ENCODE results near the gene RPS6KL1. TPM values are rescaled to one million over a fixed set of nuclear protein-coding genes. Genes with fewer than 3 reads are reported as not detected.
A peak's percentile ranks its signal among the peaks of the same experiment; 100 is the strongest.

RPS6KL1 gene
- total RNA-seq, 1 experiment from 2014 or later = 1.3 TPM

DNA sequence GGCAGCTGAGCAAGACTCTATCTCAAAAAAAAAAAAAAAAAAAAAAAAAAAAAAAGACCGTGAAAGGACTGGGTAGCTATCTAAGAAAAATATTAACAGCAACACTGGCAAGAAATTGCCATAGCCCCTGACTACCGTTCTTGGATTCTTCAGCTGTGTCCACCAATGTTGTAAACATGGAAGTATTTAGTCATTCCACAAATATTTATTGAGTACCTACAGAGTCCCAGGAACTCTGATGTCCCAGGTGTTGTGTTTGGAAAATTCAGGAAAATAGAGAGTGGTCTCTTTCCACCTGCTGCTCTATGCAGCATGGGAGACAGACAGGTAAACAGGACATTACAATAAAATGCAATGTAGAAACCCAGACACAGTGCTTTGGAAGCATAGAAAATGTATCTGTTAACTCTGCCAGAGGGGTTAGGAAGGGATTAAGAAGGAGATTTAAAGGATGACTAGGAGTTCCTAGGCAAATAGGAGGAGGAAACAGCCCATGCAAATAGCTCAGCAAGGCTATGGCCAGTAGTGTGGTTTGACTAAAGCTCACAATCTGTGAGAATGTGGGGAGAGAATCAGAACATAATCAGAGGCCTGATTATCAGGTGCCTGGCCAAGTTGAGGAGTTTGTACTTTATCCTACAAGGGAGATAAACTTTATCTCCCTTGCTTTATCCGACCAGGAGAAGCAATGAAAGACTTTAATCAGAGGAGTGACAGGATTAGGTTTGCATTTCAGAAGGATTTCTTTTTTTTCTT is 43.5 kb downstream of the RPS6KL1 start:
- in situ Hi-C loops (cut with HindIII; ENCODE audit: low pct_unique_long_range_greater_than_20kb, low sequenced_read_pairs) = no loop called here

GRCh38 chr14:74875941-74876913 is 46.8 kb downstream of the RPS6KL1 start, which contains the start of gene PROX2:
TSS of gene PROX2 (minus strand) at chr14:74876145. CDS start at chr14:74863834, 12,311 bp downstream.
- DNase-seq (ENCODE audit: low read depth, low spot score) = no peak
- in situ Hi-C loops (cut with HindIII; ENCODE audit: low pct_unique_long_range_greater_than_20kb, low sequenced_read_pairs) = no loop called here

More for the DNA sequence above, 43.5 kb downstream of the RPS6KL1 start:
- no peak for DNase-seq (ENCODE audit: low read depth, low spot score)

DNA sequence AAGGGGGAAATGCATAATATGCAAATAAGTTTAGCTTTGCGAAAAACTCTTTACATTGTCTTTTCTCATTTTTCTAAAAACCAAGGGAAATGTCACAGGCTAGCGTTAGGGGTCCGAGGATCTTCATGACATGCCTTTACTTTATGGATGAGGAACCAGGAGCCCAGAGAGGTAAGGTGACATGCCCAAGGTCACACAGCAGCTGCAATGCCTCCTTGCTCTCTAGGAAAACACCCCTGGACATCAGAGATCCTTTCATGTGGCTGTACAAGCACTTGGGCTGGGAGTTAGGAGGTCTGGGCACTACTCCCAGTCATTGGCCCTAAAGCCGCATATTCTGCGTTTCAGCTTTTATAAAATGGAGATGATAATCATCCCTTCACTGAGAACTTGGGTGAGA is 47.9 kb downstream of the RPS6KL1 start:
- no peak for DNase-seq (ENCODE audit: low read depth, low spot score)
- in situ Hi-C loops (cut with HindIII; ENCODE audit: low pct_unique_long_range_greater_than_20kb, low sequenced_read_pairs) = no loop called here

GRCh38 chr14:74871819-74872218 is 51.2 kb downstream of the RPS6KL1 start:
- in situ Hi-C loops (cut with HindIII; ENCODE audit: low pct_unique_long_range_greater_than_20kb, low sequenced_read_pairs) = no loop called here
- DNase-seq (ENCODE audit: low read depth, low spot score) = no peak

DNA sequence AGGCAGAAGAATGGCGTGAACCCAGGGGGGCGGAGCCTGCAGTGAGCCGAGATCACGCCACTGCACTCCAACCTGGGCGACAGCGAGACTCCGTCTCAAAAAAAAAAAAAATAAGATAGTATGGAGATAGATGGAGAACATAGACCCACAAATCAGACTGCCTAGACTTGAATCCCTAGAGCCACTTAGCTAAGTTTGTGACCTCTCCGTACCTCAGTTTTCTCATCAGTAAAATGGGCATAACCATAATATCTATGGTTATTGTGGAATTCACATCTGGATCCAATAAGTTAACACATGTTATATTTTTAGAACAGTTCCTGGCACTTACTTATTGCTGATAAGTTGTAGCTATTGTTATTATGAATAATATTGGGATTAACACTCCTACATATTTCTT is 54.3 kb downstream of the RPS6KL1 start:
- in situ Hi-C loops (cut with HindIII; ENCODE audit: low pct_unique_long_range_greater_than_20kb, low sequenced_read_pairs) = no loop called here
- DNase-seq (ENCODE audit: low read depth, low spot score) = no peak

GRCh38 chr14:74867673-74868072 is 55.4 kb downstream of the RPS6KL1 start:
- in situ Hi-C loops (cut with HindIII; ENCODE audit: low pct_unique_long_range_greater_than_20kb, low sequenced_read_pairs) = no loop called here
- peak; percentile 35 for DNase-seq (ENCODE audit: low read depth, low spot score)

- in situ Hi-C loops (cut with HindIII; ENCODE audit: low pct_unique_long_range_greater_than_20kb, low sequenced_read_pairs) = no loop called here
- DNase-seq (ENCODE audit: low read depth, low spot score) = no peak
Measured at GRCh38 chr14:74866708-74867389, 56.2 kb downstream of the RPS6KL1 start.

DNA sequence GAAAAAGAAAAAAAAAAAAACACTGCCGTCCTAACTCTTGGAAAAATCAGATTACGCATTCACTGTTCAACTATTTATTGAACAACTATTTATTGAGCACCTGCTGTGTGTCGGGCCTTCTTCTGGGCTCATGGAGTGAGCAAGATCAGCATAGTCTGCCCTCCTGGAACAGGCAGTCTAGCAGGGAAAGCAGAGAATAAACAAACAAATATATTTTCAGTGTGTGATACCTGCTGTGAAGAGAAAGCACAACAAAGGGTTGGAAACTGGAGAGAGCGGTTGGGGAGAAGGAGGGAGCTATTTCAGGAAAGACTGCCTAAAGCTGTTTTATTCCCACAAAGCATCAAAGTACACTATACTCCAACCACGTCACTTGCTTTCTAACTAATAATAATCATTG is 57.9 kb downstream of the RPS6KL1 start:
- no peak for DNase-seq (ENCODE audit: low read depth, low spot score)
- in situ Hi-C loops (cut with HindIII; ENCODE audit: low pct_unique_long_range_greater_than_20kb, low sequenced_read_pairs) = no loop called here

- in situ Hi-C loops (cut with HindIII; ENCODE audit: low pct_unique_long_range_greater_than_20kb, low sequenced_read_pairs) = no loop called here
Measured at GRCh38 chr14:74864198-74864597, 58.9 kb downstream of the RPS6KL1 start.

GRCh38 chr14:74863274-74863673 is 59.8 kb downstream of the RPS6KL1 start:
- in situ Hi-C loops (cut with HindIII; ENCODE audit: low pct_unique_long_range_greater_than_20kb, low sequenced_read_pairs) = no loop called here
- no peak for DNase-seq (ENCODE audit: low read depth, low spot score)

More at GRCh38 chr14:74864198-74864597, 58.9 kb downstream of the RPS6KL1 start:
- no peak for DNase-seq (ENCODE audit: low read depth, low spot score)

DNA sequence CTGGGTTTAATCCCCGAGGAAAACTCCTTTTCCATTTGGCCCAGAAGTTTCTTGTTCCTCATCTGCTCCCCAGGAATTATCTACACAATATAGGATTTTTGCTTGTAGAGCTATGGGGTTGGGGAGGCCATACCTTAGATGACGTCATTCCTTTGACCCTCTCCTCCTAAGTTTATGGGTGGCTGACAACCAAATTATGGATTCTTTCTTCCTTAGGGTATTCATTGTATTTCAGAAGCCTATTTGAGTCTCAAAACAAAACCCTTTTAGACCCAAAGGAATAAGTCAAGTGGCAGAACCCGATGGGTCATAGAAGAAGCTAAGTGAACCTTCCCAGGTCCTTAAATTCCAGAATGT is 61.3 kb downstream of the RPS6KL1 start:
- in situ Hi-C loops (cut with HindIII; ENCODE audit: low pct_unique_long_range_greater_than_20kb, low sequenced_read_pairs) = no loop called here
- DNase-seq (ENCODE audit: low read depth, low spot score) = no peak

- DNase-seq (ENCODE audit: low read depth, low spot score) = peak; percentile 88
- in situ Hi-C loops (cut with HindIII; ENCODE audit: low pct_unique_long_range_greater_than_20kb, low sequenced_read_pairs) = no loop called here
Measured at GRCh38 chr14:74860899-74861733, 61.9 kb downstream of the RPS6KL1 start.

DNA sequence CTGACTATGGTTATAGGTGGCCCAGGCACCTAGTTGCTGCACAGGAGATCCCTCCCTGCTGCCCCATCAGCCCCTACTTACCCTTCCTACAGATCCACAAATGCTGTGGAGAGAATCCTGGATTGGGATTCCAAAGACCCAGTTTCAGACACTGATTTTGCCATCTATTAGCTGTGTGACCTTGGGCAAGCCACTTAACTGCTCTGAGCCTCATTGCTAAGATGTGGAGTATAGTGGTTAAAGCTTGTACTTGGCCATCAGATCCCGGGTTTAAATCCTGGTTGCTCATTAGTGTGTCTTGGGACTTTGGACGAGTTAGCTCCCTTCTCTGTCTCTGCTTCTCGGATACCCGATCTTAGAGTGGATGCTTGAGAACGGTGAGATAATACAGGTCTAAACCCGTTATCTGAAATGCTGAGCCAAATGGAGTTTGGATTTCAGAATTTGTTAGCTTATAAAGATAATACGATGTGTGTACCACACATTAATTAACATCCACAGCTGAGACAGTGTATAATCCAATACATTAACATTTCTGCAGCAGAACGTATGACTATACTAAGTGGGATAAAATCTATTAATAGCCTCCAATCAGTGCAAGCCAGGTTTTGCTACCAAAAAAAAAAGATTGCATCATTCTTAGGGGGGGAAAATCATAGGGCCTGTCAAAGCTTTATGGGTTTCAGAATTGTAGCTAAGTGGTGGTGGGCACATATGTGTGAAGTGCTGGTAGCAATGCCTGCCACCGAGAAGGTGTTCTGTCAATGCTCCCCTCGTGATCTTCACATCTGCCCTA is 63.1 kb downstream of the RPS6KL1 start:
- in situ Hi-C loops (cut with HindIII; ENCODE audit: low pct_unique_long_range_greater_than_20kb, low sequenced_read_pairs) = no loop called here
- DNase-seq (ENCODE audit: low read depth, low spot score) = no peak

DNA sequence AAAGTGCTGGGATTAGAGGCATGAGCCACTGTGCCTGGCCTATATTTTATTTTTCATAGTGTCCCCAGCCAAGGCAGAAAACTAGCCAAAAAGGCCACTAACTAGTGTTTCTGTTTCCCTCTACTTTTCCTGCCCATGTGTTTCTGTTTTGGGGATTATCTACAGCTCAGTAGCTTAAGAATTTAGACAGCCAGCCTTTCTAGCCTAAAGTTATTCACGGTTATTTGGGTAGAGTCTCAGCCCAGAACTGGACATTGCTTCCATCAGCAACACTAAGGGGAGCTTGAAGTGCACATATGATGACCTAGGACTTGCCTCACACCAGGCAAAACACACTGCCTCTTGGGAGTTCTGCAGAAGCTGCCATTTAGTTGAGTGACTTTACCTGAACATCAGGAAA is 65.0 kb downstream of the RPS6KL1 start:
- in situ Hi-C loops (cut with HindIII; ENCODE audit: low pct_unique_long_range_greater_than_20kb, low sequenced_read_pairs) = no loop called here
- no peak for DNase-seq (ENCODE audit: low read depth, low spot score)

- in situ Hi-C loops (cut with HindIII; ENCODE audit: low pct_unique_long_range_greater_than_20kb, low sequenced_read_pairs) = no loop called here
- DNase-seq (ENCODE audit: low read depth, low spot score) = no peak
Measured at GRCh38 chr14:74856366-74856765, 66.7 kb downstream of the RPS6KL1 start.

DNA sequence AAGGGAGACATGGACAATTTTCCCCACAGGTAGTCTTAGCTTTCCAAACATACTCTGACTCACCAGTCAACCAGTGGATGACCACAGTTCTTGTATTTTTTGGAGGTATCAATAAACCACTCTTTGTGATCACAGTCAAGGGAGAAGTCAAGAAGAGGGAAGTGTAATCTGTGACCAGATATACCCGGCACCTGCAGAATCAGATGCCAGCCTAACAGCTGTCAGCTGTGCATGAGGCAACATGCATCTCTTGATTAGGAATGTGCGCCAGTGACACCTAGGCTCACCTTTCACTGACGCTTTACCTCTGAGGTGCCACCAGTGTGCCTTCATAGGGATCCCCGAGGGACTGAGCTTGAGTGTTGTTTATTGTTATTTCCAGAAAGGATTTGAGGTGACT is 67.1 kb downstream of the RPS6KL1 start:
- in situ Hi-C loops (cut with HindIII; ENCODE audit: low pct_unique_long_range_greater_than_20kb, low sequenced_read_pairs) = no loop called here
- DNase-seq (ENCODE audit: low read depth, low spot score) = no peak

- in situ Hi-C loops (cut with HindIII; ENCODE audit: low pct_unique_long_range_greater_than_20kb, low sequenced_read_pairs) = no loop called here
- no peak for DNase-seq (ENCODE audit: low read depth, low spot score)
Measured at GRCh38 chr14:74855021-74855420, 68.0 kb downstream of the RPS6KL1 start.
